Loucy (cell line): ENCODE data around the gene CAPN10.

Source experiments
- H2AFZ ChIP-seq: fragments of 200-600 bp; sonication (generic); 2 replicates; pipeline ENCODE4 v1.6.0; 2016; ENCODE audit warnings: antibody characterized with exemption, mild to moderate bottlenecking, low read length, moderate library complexity
- H3F3A ChIP-seq: fragments of 200-600 bp; 2 replicates; pipeline ENCODE4 v1.6.0; 2016; ENCODE audit warnings: antibody characterized with exemption, low read depth, mild to moderate bottlenecking
- H3K27me3 ChIP-seq: fragments of 200-600 bp; sonication (generic); 2 replicates; pipeline ENCODE4 v1.6.1; 2014; ENCODE audit warnings: low read length, mild to moderate bottlenecking; ENCODE audit not compliant: insufficient read depth, poor library complexity, severe bottlenecking
- H3K36me3 ChIP-seq: fragments of 200-600 bp; sonication (generic); 2 replicates; pipeline ENCODE4 v1.6.1; 2016; ENCODE audit warnings: low read length; ENCODE audit not compliant: insufficient read depth
- H3K4me1 ChIP-seq: fragments of 200-600 bp; sonication (generic); 2 replicates; pipeline ENCODE4 v1.5.1; 2014; ENCODE audit warnings: low read length, mild to moderate bottlenecking; ENCODE audit not compliant: insufficient read depth, poor library complexity, severe bottlenecking
- H3K4me2 ChIP-seq: fragments of 200-600 bp; sonication (generic); 2 replicates; pipeline ENCODE4 v1.6.0; 2014; ENCODE audit warnings: antibody characterized with exemption, low read length, low read depth, mild to moderate bottlenecking; ENCODE audit not compliant: poor library complexity, severe bottlenecking
- H3K4me3 ChIP-seq: fragments of 200-600 bp; sonication (generic); 2 replicates; pipeline ENCODE4 v1.5.1; 2014; ENCODE audit warnings: low read length, mild to moderate bottlenecking, mixed read lengths; ENCODE audit not compliant: poor library complexity, severe bottlenecking
- H3K79me2 ChIP-seq: fragments of 200-600 bp; sonication (generic); 2 replicates; pipeline ENCODE4 v1.6.1; 2014; ENCODE audit warnings: low read length; ENCODE audit not compliant: insufficient read depth
- H3K9ac ChIP-seq: fragments of 200-600 bp; sonication (generic); 2 replicates; pipeline ENCODE4 v1.6.0; 2014; ENCODE audit warnings: mild to moderate bottlenecking, low read depth, low read length, moderate library complexity; ENCODE audit not compliant: poor library complexity, severe bottlenecking
- H3K9me2 ChIP-seq: fragments of 200-600 bp; sonication (generic); replicated peaks from 2 replicates; pipeline ENCODE4 v1.6.1; 2016; ENCODE audit warnings: low read depth, low read length, mixed read lengths
- H3K9me3 ChIP-seq: fragments of 200-600 bp; sonication (generic); 2 replicates; pipeline ENCODE4 v1.6.1; 2014; ENCODE audit warnings: mild to moderate bottlenecking, antibody characterized with exemption, low read length, low read depth; ENCODE audit not compliant: insufficient read depth
- H4K20me1 ChIP-seq: fragments of 200-600 bp; sonication (generic); 2 replicates; pipeline ENCODE4 v1.6.0; 2014; ENCODE audit warnings: antibody characterized with exemption, low read length, mild to moderate bottlenecking; ENCODE audit not compliant: insufficient read depth, poor library complexity, severe bottlenecking
- EZH2phosphoT487 ChIP-seq: fragments of 200-600 bp; IDR thresholded peaks from 2 replicates; pipeline ENCODE4 v1.6.1; 2018; ENCODE audit warnings: antibody characterized with exemption, mild to moderate bottlenecking, moderate library complexity, borderline replicate concordance
- TF ChIP-seq, protein P1 (sequence below): fragments of 200-600 bp; sonication (generic); conservative IDR thresholded peaks from 2 replicates; pipeline ENCODE4 v1.5.1; 2014; ENCODE audit warnings: mild to moderate bottlenecking, antibody characterized with exemption, low read length

Gene CAPN10

GRCh38 chr2:240579071-240579762, 7.3 kb upstream of the CAPN10 start:
- H3F3A ChIP-seq: no peaks in the 10 kb centered on the region
- no peak overlapping the region for H3K4me2 ChIP-seq
- H3K9ac ChIP-seq: no peak overlapping the region
- H3K27me3 ChIP-seq: no peaks in the 10 kb centered on the region
- no peaks in the 10 kb centered on the region for H3K9me2 ChIP-seq
- H4K20me1 ChIP-seq: no peaks in the 10 kb centered on the region
- H3K9me3 ChIP-seq: no peaks in the 10 kb centered on the region
- TF ChIP-seq, protein P1, sequence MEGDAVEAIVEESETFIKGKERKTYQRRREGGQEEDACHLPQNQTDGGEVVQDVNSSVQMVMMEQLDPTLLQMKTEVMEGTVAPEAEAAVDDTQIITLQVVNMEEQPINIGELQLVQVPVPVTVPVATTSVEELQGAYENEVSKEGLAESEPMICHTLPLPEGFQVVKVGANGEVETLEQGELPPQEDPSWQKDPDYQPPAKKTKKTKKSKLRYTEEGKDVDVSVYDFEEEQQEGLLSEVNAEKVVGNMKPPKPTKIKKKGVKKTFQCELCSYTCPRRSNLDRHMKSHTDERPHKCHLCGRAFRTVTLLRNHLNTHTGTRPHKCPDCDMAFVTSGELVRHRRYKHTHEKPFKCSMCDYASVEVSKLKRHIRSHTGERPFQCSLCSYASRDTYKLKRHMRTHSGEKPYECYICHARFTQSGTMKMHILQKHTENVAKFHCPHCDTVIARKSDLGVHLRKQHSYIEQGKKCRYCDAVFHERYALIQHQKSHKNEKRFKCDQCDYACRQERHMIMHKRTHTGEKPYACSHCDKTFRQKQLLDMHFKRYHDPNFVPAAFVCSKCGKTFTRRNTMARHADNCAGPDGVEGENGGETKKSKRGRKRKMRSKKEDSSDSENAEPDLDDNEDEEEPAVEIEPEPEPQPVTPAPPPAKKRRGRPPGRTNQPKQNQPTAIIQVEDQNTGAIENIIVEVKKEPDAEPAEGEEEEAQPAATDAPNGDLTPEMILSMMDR: no peak
- TF ChIP-seq EZH2phosphoT487: no peak
- H3K4me1 ChIP-seq: peaks cover 17% of the 10 kb centered on the region
- peaks cover 17% of the 10 kb centered on the region for H3K79me2 ChIP-seq
- H3K36me3 ChIP-seq: no peaks in the 10 kb centered on the region
- no peak overlapping the region for H3K4me3 ChIP-seq
- H2AFZ ChIP-seq: no peak overlapping the region

DNA sequence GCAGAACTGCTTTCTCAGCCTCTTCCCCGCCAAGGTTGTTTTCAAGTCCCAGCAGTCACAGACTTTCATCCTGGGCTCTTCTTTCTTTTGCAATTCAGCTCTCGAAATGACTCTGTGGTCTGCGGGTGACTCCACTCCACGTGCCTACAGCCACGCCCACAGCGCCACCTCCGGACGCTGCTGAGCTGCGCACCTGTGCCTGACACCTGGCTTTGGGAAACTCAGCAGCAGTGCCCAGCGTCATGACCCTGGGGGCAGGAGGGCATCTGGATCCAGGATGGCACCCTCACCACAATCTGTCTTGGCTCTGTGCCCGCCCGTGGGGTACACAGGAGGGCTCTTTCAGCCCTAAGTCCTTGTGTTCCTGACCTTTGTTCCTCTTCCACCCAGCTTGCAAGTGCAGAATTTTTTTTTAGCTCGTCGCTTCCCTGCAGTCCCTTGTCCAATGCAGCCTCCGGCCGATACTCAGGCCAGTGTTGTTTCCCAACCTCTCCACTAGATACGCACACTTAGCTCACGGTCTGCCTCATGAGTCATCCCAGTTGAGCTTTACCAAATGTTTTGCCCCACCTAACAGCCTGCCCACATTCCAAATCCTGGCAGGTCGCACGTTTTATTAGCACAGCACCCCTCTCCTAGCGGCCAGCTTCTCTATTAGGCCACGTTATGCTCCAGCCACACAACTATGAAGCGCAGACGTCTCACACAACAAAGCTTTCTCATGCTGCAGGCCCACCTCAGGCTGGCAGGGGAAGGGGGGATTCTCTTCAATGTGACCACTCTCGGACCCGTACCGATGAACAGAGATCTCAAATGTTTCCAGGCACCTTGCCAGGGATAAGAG, 6.5 kb upstream of the CAPN10 start:
- no peak overlapping the region for H2AFZ ChIP-seq
- no peak overlapping the region for H3K4me2 ChIP-seq
- H3K9me2 ChIP-seq: no peaks in the 10 kb centered on the region
- H4K20me1 ChIP-seq: peaks cover 2% of the 10 kb centered on the region
- TF ChIP-seq, protein P1: no peak
- no peak for TF ChIP-seq EZH2phosphoT487
- no peak overlapping the region for H3K4me3 ChIP-seq
- H3K27me3 ChIP-seq: no peaks in the 10 kb centered on the region
- H3K79me2 ChIP-seq: peaks cover 19% of the 10 kb centered on the region
- H3K9ac ChIP-seq: no peak overlapping the region
- H3F3A ChIP-seq: no peaks in the 10 kb centered on the region
- H3K36me3 ChIP-seq: no peaks in the 10 kb centered on the region
- H3K4me1 ChIP-seq: peaks cover 24% of the 10 kb centered on the region
- no peaks in the 10 kb centered on the region for H3K9me3 ChIP-seq

DNA sequence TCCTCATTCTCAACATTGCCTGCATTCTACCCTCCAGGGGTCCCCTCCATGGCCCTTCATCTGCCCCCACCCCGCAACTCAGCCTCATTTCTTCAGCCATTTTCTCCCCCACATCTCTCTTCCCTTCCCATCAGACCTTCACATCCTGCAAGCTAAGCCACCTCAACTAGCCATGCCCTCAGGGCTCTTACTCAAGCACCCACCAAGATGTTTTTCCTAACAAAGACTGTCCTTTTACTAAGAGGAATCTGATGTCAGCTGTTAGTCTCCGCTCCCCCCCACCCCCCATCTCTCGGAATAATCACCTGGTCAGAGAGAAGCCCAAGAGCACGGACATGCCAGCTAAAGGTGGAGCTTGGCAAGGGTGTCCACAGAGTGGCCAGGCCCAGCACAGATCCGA, 4.7 kb upstream of the CAPN10 start:
- peaks cover 29% of the 10 kb centered on the region for H3K4me1 ChIP-seq
- peaks cover 12% of the 10 kb centered on the region for H4K20me1 ChIP-seq
- no peak for TF ChIP-seq EZH2phosphoT487
- TF ChIP-seq, protein P1: no peak

More for the DNA sequence above, 4.7 kb upstream of the CAPN10 start:
- Histone ChIP-seq H3K9ac (no peak overlapping the region), H3K4me3 (no peak overlapping the region), H3K36me3 (no peaks in the 10 kb centered on the region), H3K4me2 (no peak overlapping the region), H3K79me2 (peaks cover 31% of the 10 kb centered on the region), H3K9me2 (no peaks in the 10 kb centered on the region), H3F3A (no peaks in the 10 kb centered on the region), H2AFZ (no peak overlapping the region), H3K9me3 (no peaks in the 10 kb centered on the region), H3K27me3 (no peaks in the 10 kb centered on the region)
